Subcutaneous abdominal adipose tissue (tissue), 5 donors: ENCODE measurements around the gene AP1G2.
"Not testable (repeated sequence)": the region's sequence is repeated elsewhere in the genome, so short reads cannot be mapped to it uniquely, and the experiment has no call there.

Source experiments
- H3K27ac ChIP-seq: one replicate; pipeline ENCODE4 v1.7.0; 2013; ENCODE audit warnings: low read depth, mild to moderate bottlenecking, inconsistent platforms, low read length, moderate library complexity
- H3K27me3 ChIP-seq, 5 donors: one replicate each; pipeline ENCODE4 v1.7.0; 2013; ENCODE audit warnings: low read length in 5 of 5, inconsistent platforms in 1 of 5; ENCODE audit not compliant: control insufficient read depth in 5 of 5, insufficient read depth in 4 of 5
- H3K36me3 ChIP-seq, 5 donors: one replicate each; pipeline ENCODE4 v1.7.0; 2013; ENCODE audit warnings: low read length in 5 of 5; ENCODE audit not compliant: control insufficient read depth in 5 of 5, insufficient read depth in 5 of 5
- H3K4me1 ChIP-seq, 5 donors: one replicate each; pipeline ENCODE4 v1.7.0; 2013; ENCODE audit warnings: low read length in 5 of 5, mild to moderate bottlenecking in 3 of 5, moderate library complexity in 1 of 5; ENCODE audit not compliant: control insufficient read depth in 5 of 5, insufficient read depth in 5 of 5
- H3K4me3 ChIP-seq, 5 donors: one replicate each; pipeline ENCODE4 v1.7.0; 2013; ENCODE audit warnings: low read length in 5 of 5, low read depth in 1 of 5
- H3K9ac ChIP-seq, 5 donors: one replicate each; pipeline ENCODE4 v1.7.0; 2013; ENCODE audit warnings: low read length in 5 of 5, mild to moderate bottlenecking in 4 of 5, moderate library complexity in 3 of 5
- H3K9me3 ChIP-seq, 5 donors: one replicate each; pipeline ENCODE4 v1.7.0; 2013; ENCODE audit warnings: low read length in 5 of 5; ENCODE audit not compliant: control insufficient read depth in 5 of 5
- donor health status: healthy.
- donor health status: healthy.
- donor health status: healthy.
- donor health status: healthy.
- donor health status: healthy.

Gene AP1G2

GRCh38 chr14:23567186-23568020, at the start of gene AP1G2:
TSS of gene AP1G2 (minus strand) at chr14:23567791. CDS start at chr14:23567314, 477 bp downstream.
- H3K9ac ChIP-seq, result peak within 1 kb of the TSS; percentile 63 to 85 (median 80)
- peaks cover 0 to 38% (median 20%) of the 10 kb centered on the region in 5 donors for H3K4me1 ChIP-seq
- H3K27me3 ChIP-seq, result peaks cover 0 to 18% (median 7%) of the 10 kb centered on the region in 5 donors
- no peaks in the 10 kb centered on the region for H3K9me3 ChIP-seq
- H3K4me3 ChIP-seq, result peak within 1 kb of the TSS; percentile 61 to 86 (median 75)
- no peak within 1 kb of the TSS for H3K27ac ChIP-seq
- H3K36me3 ChIP-seq, result peaks cover 0 to 22% (median 4%) of the 10 kb centered on the region in 5 donors

GRCh38 chr14:23615856-23616255, 48.3 kb upstream of the AP1G2 start:
- H3K36me3 ChIP-seq, result no peaks in the 10 kb centered on the region

GRCh38 chr14:23614395-23614828, 46.8 kb upstream of the AP1G2 start:
- Histone ChIP-seq H3K9ac (no peak overlapping the region), H3K27me3 (no peaks in the 10 kb centered on the region), H3K27ac (no peak overlapping the region), H3K4me3 (no peak overlapping the region), H3K36me3 (no peaks in the 10 kb centered on the region), H3K4me1 (no peaks in the 10 kb centered on the region), H3K9me3 (no peaks in the 10 kb centered on the region)

More at GRCh38 chr14:23615856-23616255, 48.3 kb upstream of the AP1G2 start:
- no peak overlapping the region for H3K27ac ChIP-seq
- H3K27me3 ChIP-seq, result peaks cover 0 to 2% (median 0%) of the 10 kb centered on the region in 5 donors
- no peak overlapping the region for H3K9ac ChIP-seq
- no peaks in the 10 kb centered on the region for H3K9me3 ChIP-seq
- no peaks in the 10 kb centered on the region for H3K4me1 ChIP-seq
- H3K4me3 ChIP-seq, result no peak overlapping the region

- Histone ChIP-seq H3K4me1 (no peaks in the 10 kb centered on the region), H3K9ac (no peak overlapping the region), H3K9me3 (no peaks in the 10 kb centered on the region), H3K36me3 (no peaks in the 10 kb centered on the region), H3K4me3 (no peak overlapping the region), H3K27ac (no peak overlapping the region), H3K27me3 (peaks cover 0 to under 1% (median 0%) of the 10 kb centered on the region in 5 donors)
Measured at GRCh38 chr14:23613242-23614070, 45.9 kb upstream of the AP1G2 start.

GRCh38 chr14:23612802-23613201, 45.2 kb upstream of the AP1G2 start:
- Histone ChIP-seq H3K27ac (no peak overlapping the region), H3K9me3 (no peaks in the 10 kb centered on the region), H3K4me1 (no peaks in the 10 kb centered on the region), H3K36me3 (no peaks in the 10 kb centered on the region), H3K9ac (no peak overlapping the region), H3K4me3 (no peak overlapping the region), H3K27me3 (peaks cover 0 to 2% (median 0%) of the 10 kb centered on the region in 5 donors)

- Histone ChIP-seq H3K27me3 (peaks cover 0 to 2% (median 0%) of the 10 kb centered on the region in 5 donors), H3K9ac (no peak overlapping the region), H3K36me3 (no peaks in the 10 kb centered on the region), H3K9me3 (no peaks in the 10 kb centered on the region), H3K27ac (no peak overlapping the region), H3K4me1 (no peaks in the 10 kb centered on the region), H3K4me3 (no peak overlapping the region)
Measured at GRCh38 chr14:23612354-23612732, 44.8 kb upstream of the AP1G2 start.

GRCh38 chr14:23610815-23611289, 43.3 kb upstream of the AP1G2 start:
- H3K36me3 ChIP-seq, result no peaks in the 10 kb centered on the region
- H3K27ac ChIP-seq, result no peak overlapping the region
- no peak overlapping the region for H3K4me3 ChIP-seq
- no peaks in the 10 kb centered on the region for H3K9me3 ChIP-seq
- no peak overlapping the region for H3K9ac ChIP-seq
- H3K27me3 ChIP-seq, result peaks cover 0 to 6% (median 2%) of the 10 kb centered on the region in 5 donors
- H3K4me1 ChIP-seq, result no peaks in the 10 kb centered on the region

GRCh38 chr14:23610090-23610814, 42.7 kb upstream of the AP1G2 start:
- Histone ChIP-seq H3K36me3 (no peaks in the 10 kb centered on the region), H3K9me3 (no peaks in the 10 kb centered on the region), H3K27me3 (peaks cover 0 to 6% (median 2%) of the 10 kb centered on the region in 5 donors), H3K4me1 (no peaks in the 10 kb centered on the region), H3K27ac (no peak overlapping the region), H3K9ac (no peak overlapping the region), H3K4me3 (no peak overlapping the region)

GRCh38 chr14:23609411-23610089, 42.0 kb upstream of the AP1G2 start:
- not testable (repeated sequence) for H3K9ac ChIP-seq, H3K27me3 ChIP-seq, H3K4me1 ChIP-seq, H3K27ac ChIP-seq, H3K4me3 ChIP-seq, H3K36me3 ChIP-seq, H3K9me3 ChIP-seq
